OCI-LY7 (cell line): ENCODE measurements around the gene HBG2. TPM values are rescaled to one million over a fixed set of nuclear protein-coding genes. Genes with fewer than 3 reads are reported as not detected.
"Not testable (repeated sequence)": the region's sequence is repeated elsewhere in the genome, so short reads cannot be mapped to it uniquely, and the experiment has no call there.

ENCODE experiments used
- BruUV-seq: library from RNA; stranded (reverse); fragments of 400-500 nt; replicated peaks from 2 replicates; lab custom pipeline; 2021; lab: Mats Ljungman, UMichigan
- CTCF ChIA-PET: fragments of 300-600 bp; sonication (Branson Sonifier 250); formaldehyde crosslinking; loops from one replicate; lab custom pipeline; 2022; ENCODE audit warnings: antibody characterized with exemption; ENCODE audit not compliant: unreplicated experiment; lab: Charles Lee
- POLR2A ChIA-PET: fragments of 300-600 bp; sonication (Branson Sonifier 250); formaldehyde crosslinking; loops from one replicate; lab custom pipeline; 2022; ENCODE audit warnings: antibody characterized with exemption; lab: Charles Lee
- DNase-seq: peaks from one replicate; pipeline ENCODE4 v3.0.0-alpha.2; 2015; ENCODE audit warnings: low spot score
- H2AFZ ChIP-seq: fragments of 200-600 bp; sonication (generic), shearing (Covaris generic); 2 replicates; pipeline ENCODE4 v1.6.1; 2014; ENCODE audit warnings: mild to moderate bottlenecking, antibody characterized with exemption, low read length, moderate library complexity
- H3K27ac ChIP-seq: fragments of 200-600 bp; sonication (generic); 2 replicates; pipeline ENCODE4 v1.5.1; 2014; ENCODE audit warnings: mixed run types, low read depth, mild to moderate bottlenecking, moderate library complexity, low read length, inconsistent platforms; ENCODE audit not compliant: poor library complexity, severe bottlenecking
- H3K36me3 ChIP-seq: fragments of 200-600 bp; sonication (generic); 2 replicates; pipeline ENCODE4 v1.6.1; 2014; ENCODE audit warnings: mild to moderate bottlenecking, antibody characterized with exemption, low read length, moderate library complexity, mixed read lengths; ENCODE audit not compliant: insufficient read depth
- H3K4me1 ChIP-seq: fragments of 200-600 bp; sonication (generic); 2 replicates; pipeline ENCODE4 v1.5.1; 2014; ENCODE audit warnings: mild to moderate bottlenecking, low read length; ENCODE audit not compliant: insufficient read depth, poor library complexity, severe bottlenecking
- H3K4me2 ChIP-seq: fragments of 200-600 bp; sonication (generic); 2 replicates; pipeline ENCODE4 v1.6.1; 2014; ENCODE audit warnings: mild to moderate bottlenecking, low read length
- H3K4me3 ChIP-seq: fragments of 200-600 bp; sonication (generic); 2 replicates; pipeline ENCODE4 v1.5.1; 2014; ENCODE audit warnings: mild to moderate bottlenecking, low read depth, low read length; ENCODE audit not compliant: poor library complexity, severe bottlenecking
- H3K79me2 ChIP-seq: fragments of 200-600 bp; sonication (generic); 2 replicates; pipeline ENCODE4 v1.6.1; 2016; ENCODE audit warnings: low read depth, mild to moderate bottlenecking, low read length, moderate library complexity, mixed read lengths; ENCODE audit not compliant: insufficient read depth
- H3K9me2 ChIP-seq: fragments of 200-600 bp; sonication (generic); 2 replicates; pipeline ENCODE4 v1.6.1; 2016; ENCODE audit warnings: mild to moderate bottlenecking, low read length, mixed read lengths; ENCODE audit not compliant: insufficient read depth
- H3K9me3 ChIP-seq: fragments of 200-600 bp; sonication (generic); 2 replicates; pipeline ENCODE4 v1.6.1; 2014; ENCODE audit warnings: mild to moderate bottlenecking, mixed run types, low read length, mixed read lengths
- H4K20me1 ChIP-seq: fragments of 200-600 bp; sonication (generic); 2 replicates; pipeline ENCODE4 v1.6.1; 2014; ENCODE audit warnings: mild to moderate bottlenecking, antibody characterized with exemption, low read length, moderate library complexity, mixed read lengths; ENCODE audit not compliant: insufficient read depth
- CTCF ChIP-seq: fragments of 200-600 bp; sonication (generic); conservative IDR thresholded peaks from 2 replicates; pipeline ENCODE4 v1.5.1; 2014; ENCODE audit warnings: mild to moderate bottlenecking, antibody characterized with exemption, low read length, moderate library complexity, mixed read lengths
- EZH2phosphoT487 ChIP-seq: fragments of 200-600 bp; sonication (generic); IDR thresholded peaks from 2 replicates; pipeline ENCODE4 v1.6.1; 2018; ENCODE audit warnings: low read depth, borderline replicate concordance, mild to moderate bottlenecking, mixed run types, antibody characterized with exemption, low read length, moderate library complexity, mixed read lengths
- intact Hi-C: fragments of 100-400 bp; cut with micrococcal nuclease; formaldehyde crosslinking; loops from one replicate; pipeline ENCODE4 v1.10.0; 2022; ENCODE audit not compliant: unreplicated experiment
- total RNA-seq, 2 experiments: library from RNA; depleted of rRNA in 1 of 2; stranded (reverse); fragments of >200 nt in 1 of 2; shearing (Covaris generic) in 1 of 2; gene quantifications; 2 replicates each; pipeline ENCODE4 v1.2.3, GENCODE V29; 2014 to 2022

HBG2 gene
- total RNA-seq, 2 experiments from 2014 or later: not detected

GRCh38 chr11:5253440-5253839 is 1.1 kb downstream of the HBG2 start:
- H3K79me2 ChIP-seq, H3K27ac ChIP-seq, BruUV-seq, H3K4me1 ChIP-seq, H3K4me3 ChIP-seq, intact Hi-C loops, H2AFZ ChIP-seq, H3K4me2 ChIP-seq, H3K36me3 ChIP-seq, POLR2A ChIA-PET, CTCF ChIA-PET, H3K9me2 ChIP-seq, H3K9me3 ChIP-seq, DNase-seq, H4K20me1 ChIP-seq: not testable (repeated sequence)

- no TSS peak for BruUV-seq
- ChIA-PET CTCF (no interaction called here), POLR2A (no interaction called here)
- Histone ChIP-seq H3K9me3 (no peaks in the 10 kb centered on the region), H3K4me3 (no peak overlapping the region), H4K20me1 (no peaks in the 10 kb centered on the region), H3K27ac (no peak overlapping the region), H3K36me3 (no peaks in the 10 kb centered on the region), H3K9me2 (no peaks in the 10 kb centered on the region), H2AFZ (no peak overlapping the region), H3K79me2 (no peaks in the 10 kb centered on the region), H3K4me2 (no peak overlapping the region), H3K4me1 (no peaks in the 10 kb centered on the region)
- no peak for TF ChIP-seq CTCF
- intact Hi-C loops: no loop called here
- DNase-seq: no peak
Measured at GRCh38 chr11:5252919-5253265, 1.7 kb downstream of the HBG2 start.

- H3K36me3 ChIP-seq: no peaks in the 10 kb centered on the region
- no peak overlapping the region for H2AFZ ChIP-seq
- H3K4me2 ChIP-seq: no peak overlapping the region
- no peak for TF ChIP-seq CTCF
- TF ChIP-seq EZH2phosphoT487: no peak
- no peak for DNase-seq
- no TSS peak for BruUV-seq
- no peak overlapping the region for H3K4me3 ChIP-seq
- CTCF ChIA-PET: no interaction called here
- no peak overlapping the region for H3K27ac ChIP-seq
- H3K79me2 ChIP-seq: no peaks in the 10 kb centered on the region
- H4K20me1 ChIP-seq: no peaks in the 10 kb centered on the region
- H3K9me3 ChIP-seq: no peaks in the 10 kb centered on the region
- H3K4me1 ChIP-seq: no peaks in the 10 kb centered on the region
- POLR2A ChIA-PET: no interaction called here
- H3K9me2 ChIP-seq: no peaks in the 10 kb centered on the region
- intact Hi-C loops: no loop called here
Measured at GRCh38 chr11:5252192-5252918, 2.2 kb downstream of the HBG2 start.
